Thymus (tissue), 11 donors: ENCODE measurements around the gene GLI3. TPM values are rescaled to one million over a fixed set of nuclear protein-coding genes. Genes with fewer than 3 reads are reported as not detected.
A peak's percentile ranks its signal among the peaks of the same experiment; 100 is the strongest.

Experiments used
- DNase-seq, 9 donors: peaks; one replicate each; pipeline ENCODE4 v3.0.0-alpha.2; 2013; ENCODE audit warnings: low spot score in 9 of 9, low read depth in 6 of 9, missing footprints in 1 of 9
- H3K27ac ChIP-seq, 2 donors: one replicate each; pipeline ENCODE4 v1.5.1; 2013; ENCODE audit warnings: control low read depth in 1 of 2, low read depth in 1 of 2, low read length in 1 of 2, mild to moderate bottlenecking in 1 of 2, moderate library complexity in 1 of 2
- H3K27me3 ChIP-seq, 2 donors: one replicate each; pipeline ENCODE4 v1.5.1; 2013; ENCODE audit warnings: low read length in 1 of 2; ENCODE audit not compliant: control insufficient read depth in 2 of 2, insufficient read depth in 1 of 2
- H3K36me3 ChIP-seq, 2 donors: one replicate each; pipeline ENCODE4 v1.5.1; 2013; ENCODE audit warnings: low read length in 1 of 2, mild to moderate bottlenecking in 1 of 2, moderate library complexity in 1 of 2; ENCODE audit not compliant: control insufficient read depth in 2 of 2, insufficient read depth in 2 of 2
- H3K4me1 ChIP-seq, 2 donors: one replicate each; pipeline ENCODE4 v1.5.1; 2013; ENCODE audit warnings: low read length in 2 of 2; ENCODE audit not compliant: control insufficient read depth in 2 of 2, insufficient read depth in 2 of 2
- H3K4me3 ChIP-seq, 2 donors: one replicate each; pipeline ENCODE4 v1.5.1; 2013; ENCODE audit warnings: low read length in 2 of 2, control low read depth in 1 of 2, mild to moderate bottlenecking in 1 of 2
- H3K9me3 ChIP-seq, 2 donors: one replicate each; pipeline ENCODE4 v1.5.1; 2013; ENCODE audit warnings: low read length in 1 of 2, mild to moderate bottlenecking in 1 of 2; ENCODE audit not compliant: control insufficient read depth in 2 of 2, insufficient read depth in 1 of 2
- WGBS: extraction: QIAGEN DNeasy Blood & Tissue Kit; methylation state at CpG from one replicate; pipeline ENCODE4 v1.1.7; 2013; 5-methylcytosine and 5-hydroxymethylcytosine counted together
- polyA plus RNA-seq: library from polyadenylated mRNA; stranded (reverse); fragments of 200-250 nt; gene quantifications from one replicate; pipeline ENCODE4 v1.2.3, GENCODE V29; 2013
- total RNA-seq: library from RNA; stranded (reverse); fragments of 120-200 nt; gene quantifications from one replicate; pipeline ENCODE4 v1.2.4, GENCODE V29; 2013
- donor health status: healthy.

GLI3 gene
- total and polyA plus RNA-seq, 2 donors, result 3.1 to 3.2 TPM

GRCh38 chr7:42167206-42167605 is 69.8 kb downstream of the GLI3 start:
- Histone ChIP-seq H3K27ac (no peak overlapping the region), H3K4me1 (no peaks in the 10 kb centered on the region), H3K27me3 (no peaks in the 10 kb centered on the region), H3K9me3 (no peaks in the 10 kb centered on the region), H3K4me3 (no peak overlapping the region), H3K36me3 (no peaks in the 10 kb centered on the region)
- no peak for DNase-seq
- WGBS, result 93% methylated on average over 2 of the region's 2 CpGs

GRCh38 chr7:42164881-42165428 is 72.1 kb downstream of the GLI3 start:
- 96% methylated on average over 5 of the region's 5 CpGs for WGBS
- DNase-seq, result no peak
- H3K4me1 ChIP-seq, result no peaks in the 10 kb centered on the region
- no peak overlapping the region for H3K4me3 ChIP-seq
- H3K27ac ChIP-seq, result no peak overlapping the region
- H3K9me3 ChIP-seq, result no peaks in the 10 kb centered on the region
- H3K36me3 ChIP-seq, result no peaks in the 10 kb centered on the region
- no peaks in the 10 kb centered on the region for H3K27me3 ChIP-seq

GRCh38 chr7:42162560-42163325 is 74.3 kb downstream of the GLI3 start:
- no peaks in the 10 kb centered on the region for H3K9me3 ChIP-seq
- no peak for DNase-seq
- H3K27me3 ChIP-seq, result no peaks in the 10 kb centered on the region
- H3K4me1 ChIP-seq, result no peaks in the 10 kb centered on the region
- 94% methylated on average over 7 of the region's 7 CpGs for WGBS
- peak overlapping the region in 1 of 2 donors; percentile 25 for H3K27ac ChIP-seq
- no peak overlapping the region for H3K4me3 ChIP-seq
- no peaks in the 10 kb centered on the region for H3K36me3 ChIP-seq

GRCh38 chr7:42161719-42162118 is 75.3 kb downstream of the GLI3 start:
- H3K27ac ChIP-seq, result no peak overlapping the region
- no peak for DNase-seq
- no peak overlapping the region for H3K4me3 ChIP-seq
- no peaks in the 10 kb centered on the region for H3K4me1 ChIP-seq
- H3K27me3 ChIP-seq, result no peaks in the 10 kb centered on the region
- no peaks in the 10 kb centered on the region for H3K36me3 ChIP-seq
- 97% methylated on average over 2 of the region's 2 CpGs for WGBS
- H3K9me3 ChIP-seq, result no peaks in the 10 kb centered on the region

GRCh38 chr7:42161110-42161509 is 75.9 kb downstream of the GLI3 start:
- Histone ChIP-seq H3K36me3 (no peaks in the 10 kb centered on the region), H3K27me3 (no peaks in the 10 kb centered on the region), H3K27ac (no peak overlapping the region), H3K9me3 (no peaks in the 10 kb centered on the region), H3K4me3 (no peak overlapping the region), H3K4me1 (no peaks in the 10 kb centered on the region)
- WGBS, result 86% methylated on average over 2 of the region's 2 CpGs
- no peak for DNase-seq

- Histone ChIP-seq H3K9me3 (no peaks in the 10 kb centered on the region), H3K36me3 (no peaks in the 10 kb centered on the region), H3K27ac (no peak overlapping the region), H3K4me3 (no peak overlapping the region), H3K4me1 (no peaks in the 10 kb centered on the region), H3K27me3 (no peaks in the 10 kb centered on the region)
- DNase-seq, result no peak
- 89% methylated on average over 3 of the region's 3 CpGs for WGBS
Measured at GRCh38 chr7:42159130-42159529, 77.9 kb downstream of the GLI3 start.

GRCh38 chr7:42156967-42157721 is 79.9 kb downstream of the GLI3 start:
- H3K27ac ChIP-seq, result no peak overlapping the region
- 92% methylated on average over 6 of the region's 6 CpGs for WGBS
- H3K4me1 ChIP-seq, result no peaks in the 10 kb centered on the region

GRCh38 chr7:42156291-42156865 is 80.6 kb downstream of the GLI3 start:
- no peak for DNase-seq
- H3K27ac ChIP-seq, result no peak overlapping the region
- no peaks in the 10 kb centered on the region for H3K4me1 ChIP-seq
- 90% methylated on average over 6 of the region's 6 CpGs for WGBS
- H3K36me3 ChIP-seq, result no peaks in the 10 kb centered on the region
- no peak overlapping the region for H3K4me3 ChIP-seq
- H3K27me3 ChIP-seq, result no peaks in the 10 kb centered on the region
- no peaks in the 10 kb centered on the region for H3K9me3 ChIP-seq

More at GRCh38 chr7:42156967-42157721, 79.9 kb downstream of the GLI3 start:
- Histone ChIP-seq H3K27me3 (no peaks in the 10 kb centered on the region), H3K36me3 (no peaks in the 10 kb centered on the region), H3K9me3 (no peaks in the 10 kb centered on the region), H3K4me3 (no peak overlapping the region)
- no peak for DNase-seq
